Islet precursor cell (in vitro differentiated cells): Measurements from ENCODE around the gene PLD1.
"Not testable (repeated sequence)": the region's sequence is repeated elsewhere in the genome, so short reads cannot be mapped to it uniquely, and the experiment has no call there.

Experiments
- DNase-seq: peaks from one replicate; pipeline ENCODE4 v3.0.0-alpha.2; 2018

The PLD1 gene

DNA sequence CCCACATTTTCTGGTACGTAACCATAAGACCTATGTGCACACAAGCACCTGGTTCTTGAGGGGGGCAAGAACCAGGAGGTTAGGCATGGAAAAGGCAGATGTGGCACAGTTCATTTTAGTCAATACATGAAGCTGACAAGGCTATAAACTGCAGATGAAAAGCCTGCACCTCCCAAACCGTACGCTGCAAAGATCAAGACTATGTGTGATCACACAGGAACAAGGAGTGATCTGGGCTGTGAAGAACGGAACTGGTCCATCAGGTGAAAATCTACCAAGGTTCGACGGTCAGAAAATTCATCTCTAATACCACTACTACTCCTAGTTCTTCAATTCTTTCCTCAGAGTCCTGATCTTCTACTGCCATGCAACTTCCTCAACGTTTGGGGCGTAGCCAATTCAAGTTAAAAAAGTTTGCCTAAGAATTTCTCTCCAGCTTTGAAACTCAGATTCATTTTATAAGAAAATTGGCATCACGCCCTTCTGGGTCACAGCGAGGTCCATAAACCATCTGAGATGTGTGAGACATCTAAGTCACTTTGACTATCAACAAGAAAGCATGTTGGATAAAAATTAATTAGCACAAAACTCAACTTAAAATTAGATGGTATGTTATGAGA is 41.9 kb downstream of the PLD1 start:
- DNase-seq, result no peak

GRCh38 chr3:171765511-171765887 is 44.8 kb downstream of the PLD1 start:
- no peak for DNase-seq

GRCh38 chr3:171763392-171763791 is 46.9 kb downstream of the PLD1 start:
- no peak for DNase-seq

GRCh38 chr3:171760477-171760876 is 49.8 kb downstream of the PLD1 start:
- DNase-seq, result no peak

DNA sequence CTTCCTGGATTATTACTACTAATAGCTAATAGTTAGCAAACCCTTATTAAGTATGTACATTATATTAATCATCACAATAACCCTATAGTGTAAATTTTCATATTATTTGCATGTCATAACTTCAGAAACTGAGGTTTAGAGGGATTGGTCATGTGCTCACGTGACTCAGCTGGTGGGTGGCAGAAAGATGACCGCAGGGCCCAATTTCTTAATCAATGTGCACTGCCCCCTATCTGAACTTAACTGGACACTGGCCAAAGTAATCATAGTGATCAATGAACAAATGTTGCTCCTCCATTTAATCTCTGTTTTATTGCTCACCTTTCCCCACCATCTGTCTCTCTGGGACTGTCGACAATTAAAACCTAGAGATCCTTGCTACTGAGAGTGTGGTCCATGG is 52.2 kb downstream of the PLD1 start:
- DNase-seq, result no peak

- DNase-seq, result no peak
These were observed 52.8 kb downstream of the PLD1 start for GRCh38 chr3:171757361-171758034.

DNA sequence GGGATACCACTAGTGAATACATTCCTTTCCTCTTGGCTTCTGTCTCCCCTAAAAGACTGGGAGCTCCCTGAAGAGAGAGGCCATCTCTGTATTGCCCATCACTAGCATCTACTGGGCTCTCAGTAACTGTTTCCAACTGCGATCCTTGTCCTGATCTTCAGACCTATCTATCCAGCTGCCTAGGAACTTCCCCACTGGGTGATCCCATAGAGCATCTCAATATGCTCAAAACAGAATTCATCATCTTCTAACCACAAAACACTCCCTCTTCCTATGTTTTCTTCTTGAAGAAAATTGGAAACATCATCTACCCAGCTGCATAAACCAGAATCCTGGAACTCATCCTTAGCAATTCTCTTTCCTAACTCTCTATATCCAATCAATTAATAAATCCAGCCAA is 54.6 kb downstream of the PLD1 start:
- DNase-seq, result no peak

DNA sequence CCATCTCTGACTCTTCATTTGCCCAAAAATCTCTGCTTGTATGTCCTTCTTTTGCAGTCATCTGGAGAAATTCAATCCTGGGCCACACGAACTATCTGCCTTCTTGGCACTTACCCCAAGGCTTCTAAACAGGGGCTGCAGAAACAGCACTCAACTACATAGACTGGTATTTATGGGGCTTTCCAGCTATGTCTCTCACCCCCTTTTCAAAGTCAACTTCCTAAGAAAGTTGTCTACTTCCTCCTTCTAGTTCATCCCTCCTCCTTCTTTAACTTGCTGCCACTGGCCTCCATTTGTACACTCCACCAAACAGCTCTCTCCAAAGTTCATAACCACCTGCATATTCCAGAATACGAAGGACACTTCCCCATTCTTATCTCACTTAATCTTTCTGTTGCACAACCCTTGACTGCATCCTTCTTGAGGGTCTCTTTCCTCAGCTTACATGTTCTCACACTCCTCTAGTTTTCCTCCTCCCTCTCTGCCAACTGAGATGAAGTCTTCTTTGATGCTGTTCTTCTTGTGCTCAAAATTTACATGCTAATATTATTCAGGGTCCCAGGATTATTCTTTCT is 55.2 kb downstream of the PLD1 start:
- no peak for DNase-seq

- DNase-seq, result no peak
These were observed 56.4 kb downstream of the PLD1 start for GRCh38 chr3:171753665-171754408.

DNA sequence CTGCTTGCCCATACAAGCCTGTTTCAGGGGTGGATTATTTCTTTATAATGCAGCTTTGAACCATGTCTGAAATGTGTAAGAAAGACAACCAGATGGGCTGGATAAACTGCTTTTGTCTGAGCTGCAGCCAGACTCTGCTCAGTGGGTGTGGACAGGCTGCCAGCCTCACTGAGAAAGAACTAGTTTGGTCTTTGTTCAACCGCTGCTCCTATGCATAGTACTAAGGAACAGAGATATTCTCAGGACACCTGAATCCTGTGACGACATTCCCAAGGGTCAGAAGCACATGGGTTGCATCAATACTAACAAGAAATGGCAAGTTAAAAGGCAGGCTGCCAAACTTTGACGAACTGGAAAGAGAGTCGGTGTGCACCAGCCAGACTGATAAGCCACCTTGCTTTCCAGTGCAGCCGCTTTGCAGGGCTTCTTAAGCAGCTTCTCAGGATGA is 57.2 kb downstream of the PLD1 start:
- no peak for DNase-seq

- DNase-seq, result no peak
These were observed 58.0 kb downstream of the PLD1 start for GRCh38 chr3:171752329-171752728.

DNA sequence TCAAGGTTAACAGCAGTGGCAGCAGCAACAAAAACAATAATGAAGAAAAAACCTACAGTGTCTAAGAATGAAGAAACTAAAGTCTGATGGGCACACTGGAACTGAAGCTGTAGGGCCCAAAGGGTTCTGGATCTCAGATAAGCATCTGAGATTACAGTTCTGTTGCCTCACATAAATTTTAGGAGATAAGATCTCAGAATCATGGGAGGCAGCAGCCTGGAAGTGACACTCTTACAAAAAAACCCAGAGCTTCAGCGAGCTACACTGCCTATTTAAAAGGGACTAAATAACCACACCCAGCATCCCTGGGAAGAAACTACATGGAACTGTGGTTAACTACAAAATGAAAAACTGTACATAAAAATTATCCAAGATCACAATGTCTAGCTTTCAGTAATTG is 61.2 kb downstream of the PLD1 start:
- no peak for DNase-seq

DNA sequence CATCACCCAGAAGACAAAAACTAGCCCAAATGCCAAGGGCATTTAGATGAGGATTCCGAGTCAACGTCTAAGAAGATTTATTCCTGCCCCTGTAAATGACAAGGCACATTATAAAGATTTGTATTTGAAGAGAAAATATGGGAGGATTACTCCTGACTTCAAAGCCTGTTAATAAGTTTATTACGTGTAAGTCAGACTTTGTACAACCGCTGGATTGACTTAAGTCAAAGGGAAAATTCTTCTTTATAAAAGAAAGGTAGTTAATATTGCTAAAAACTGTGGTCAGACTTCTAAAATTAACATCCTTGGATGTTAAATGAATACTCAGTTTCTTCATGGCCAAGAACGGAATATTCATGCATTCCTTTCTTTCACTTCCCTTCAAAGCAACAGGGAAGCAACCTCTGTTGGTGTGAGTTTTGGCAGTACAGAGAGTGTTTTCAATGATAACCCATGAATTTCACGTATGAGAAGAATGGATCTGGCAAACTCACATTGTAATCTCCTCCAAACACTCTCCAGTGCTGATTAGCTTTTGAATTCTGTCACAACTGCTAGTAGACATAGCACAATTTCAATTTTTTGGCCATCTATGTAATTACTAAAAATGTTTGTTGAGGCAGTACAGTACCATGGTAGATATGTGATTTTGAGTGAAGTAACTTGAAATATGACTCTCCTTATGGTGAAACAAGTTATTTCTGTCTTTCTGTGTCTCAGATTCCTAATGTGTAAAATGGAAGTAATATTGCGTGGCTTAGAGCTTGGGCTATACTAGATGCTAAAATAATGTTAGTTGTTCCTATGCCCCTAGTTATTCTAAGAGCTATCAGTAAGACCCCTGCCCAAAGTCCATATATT is 62.0 kb downstream of the PLD1 start:
- DNase-seq, result no peak

DNA sequence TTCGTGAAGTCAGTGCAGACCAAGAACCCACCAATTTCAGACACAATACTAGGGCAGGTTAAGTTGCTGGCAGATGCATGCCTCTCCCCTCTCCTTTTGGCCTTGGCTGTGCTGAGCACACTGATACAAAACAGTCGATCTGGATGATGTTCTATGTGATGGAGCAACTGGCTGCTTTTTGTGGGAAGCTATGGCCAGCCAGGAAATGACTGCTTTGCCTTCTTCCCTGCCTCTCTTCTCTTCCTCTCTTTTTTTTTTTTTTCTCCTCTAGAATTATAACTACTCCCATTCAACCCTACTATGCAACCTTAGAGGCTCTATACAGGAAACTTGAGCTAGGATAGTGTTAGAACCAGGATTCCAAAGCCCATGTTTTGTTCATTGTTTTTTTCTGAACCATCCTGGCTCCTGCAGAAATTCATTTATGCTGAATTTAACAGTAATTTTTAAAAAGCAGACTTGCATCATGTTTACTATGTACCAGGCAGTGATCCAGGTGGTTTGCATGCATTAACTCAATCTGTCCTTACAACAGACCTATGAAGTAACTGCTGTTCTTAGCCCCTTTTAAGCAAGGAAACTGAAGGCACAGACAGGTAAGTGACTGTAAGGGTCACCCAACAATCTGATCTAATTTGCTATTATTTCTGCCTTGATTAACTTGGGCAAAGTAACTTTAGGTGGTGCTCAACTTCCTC is 62.9 kb downstream of the PLD1 start:
- DNase-seq, result no peak

DNA sequence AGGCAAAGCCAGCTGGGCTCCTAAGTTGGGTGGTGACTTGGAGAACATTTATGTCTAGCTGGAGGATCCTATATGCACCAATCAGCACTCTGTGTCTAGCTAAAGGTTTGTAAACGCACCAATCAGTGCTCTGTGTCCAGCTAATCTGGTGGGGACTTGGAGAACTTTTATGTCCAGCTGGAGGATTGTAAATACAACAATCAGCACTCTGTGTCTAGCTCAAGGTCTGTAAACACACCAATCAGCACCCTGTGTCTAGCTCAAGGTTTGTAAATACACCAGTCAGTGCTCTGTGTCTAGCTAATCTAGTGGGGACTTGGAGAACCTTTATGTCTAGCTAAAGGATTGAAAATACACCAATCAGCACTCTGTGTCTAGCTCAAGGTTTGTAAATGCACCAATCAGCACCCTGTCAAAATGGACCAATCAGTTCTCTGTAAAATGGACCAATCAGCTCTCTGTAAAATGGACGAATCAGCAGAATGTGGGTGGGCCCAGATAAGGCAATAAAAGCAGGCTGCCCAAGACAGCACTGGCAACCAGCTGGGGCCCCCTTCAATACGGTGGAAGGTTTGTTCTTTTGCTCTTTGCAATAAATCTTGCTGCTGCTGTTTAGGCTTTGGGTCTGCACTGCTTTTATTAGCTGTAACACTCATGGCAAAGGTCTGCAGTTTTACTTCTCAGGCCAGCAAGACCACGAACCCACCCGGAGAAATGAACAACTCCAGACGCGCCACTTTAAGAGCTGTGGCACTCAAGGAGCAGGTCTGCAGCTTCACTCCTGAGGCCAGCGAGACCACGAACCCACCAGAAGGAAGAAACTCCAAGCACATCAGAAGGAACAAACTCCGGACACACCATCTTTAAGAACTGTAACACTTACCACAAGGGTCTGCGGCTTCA is 63.7 kb downstream of the PLD1 start:
- DNase-seq, result not testable (repeated sequence)

GRCh38 chr3:171745577-171746319 is 64.5 kb downstream of the PLD1 start:
- no peak for DNase-seq

DNA sequence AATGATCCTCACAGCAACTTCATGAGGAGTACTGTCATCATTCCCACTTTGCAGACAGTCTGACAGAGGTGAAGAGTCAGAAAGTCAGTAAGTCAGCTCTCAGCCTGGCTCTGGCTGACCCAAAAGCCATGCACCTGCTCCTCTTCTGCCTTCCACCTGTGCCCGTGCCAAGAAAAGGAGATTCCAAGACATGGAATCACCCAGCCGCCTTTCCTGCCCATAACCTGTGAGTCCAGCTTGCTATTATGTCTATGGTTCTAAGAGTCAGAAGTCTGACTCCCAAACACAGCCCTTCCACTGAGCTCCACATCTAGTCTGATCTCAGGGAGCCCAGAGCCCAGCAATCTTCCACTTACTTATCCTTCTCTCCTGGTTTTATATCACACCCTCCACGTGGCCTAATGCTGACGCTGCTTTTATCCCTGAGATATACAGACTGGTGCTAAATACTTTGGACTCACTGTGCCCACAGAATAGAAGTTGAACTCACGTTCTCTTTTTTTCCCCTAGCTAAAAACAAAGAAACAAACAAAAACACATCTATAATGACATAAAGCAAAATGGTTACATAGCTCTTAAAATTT is 66.0 kb downstream of the PLD1 start:
- DNase-seq, result no peak

- DNase-seq, result no peak
These were observed 66.7 kb downstream of the PLD1 start for GRCh38 chr3:171743327-171744157.

GRCh38 chr3:171741377-171741776 is 68.9 kb downstream of the PLD1 start:
- no peak for DNase-seq
